Measurements from ENCODE around the gene DENR.
A peak's percentile ranks its signal among the peaks of the same experiment; 100 is the strongest.

The DENR gene

DNA sequence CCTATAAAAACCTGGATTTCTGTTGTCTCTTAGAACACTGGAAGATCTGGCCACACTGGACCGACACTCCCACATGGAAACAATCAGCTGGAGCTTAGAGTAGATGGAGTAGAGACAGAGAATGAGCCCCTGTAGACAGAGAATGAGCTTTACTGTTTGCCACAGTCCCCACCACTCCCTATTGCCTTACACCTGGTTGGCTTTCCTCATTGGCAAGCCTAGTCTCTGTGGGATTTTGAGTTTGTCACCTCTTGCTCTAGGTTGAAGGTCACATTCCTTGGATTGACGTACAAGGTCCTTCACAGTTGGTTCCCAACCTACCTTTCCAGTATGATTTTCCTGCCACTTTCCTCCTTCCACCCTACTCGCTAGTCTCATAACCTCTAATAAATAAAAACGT, 20.0 kb upstream of the DENR start:
- TF ChIP-seq, protein P1, sequence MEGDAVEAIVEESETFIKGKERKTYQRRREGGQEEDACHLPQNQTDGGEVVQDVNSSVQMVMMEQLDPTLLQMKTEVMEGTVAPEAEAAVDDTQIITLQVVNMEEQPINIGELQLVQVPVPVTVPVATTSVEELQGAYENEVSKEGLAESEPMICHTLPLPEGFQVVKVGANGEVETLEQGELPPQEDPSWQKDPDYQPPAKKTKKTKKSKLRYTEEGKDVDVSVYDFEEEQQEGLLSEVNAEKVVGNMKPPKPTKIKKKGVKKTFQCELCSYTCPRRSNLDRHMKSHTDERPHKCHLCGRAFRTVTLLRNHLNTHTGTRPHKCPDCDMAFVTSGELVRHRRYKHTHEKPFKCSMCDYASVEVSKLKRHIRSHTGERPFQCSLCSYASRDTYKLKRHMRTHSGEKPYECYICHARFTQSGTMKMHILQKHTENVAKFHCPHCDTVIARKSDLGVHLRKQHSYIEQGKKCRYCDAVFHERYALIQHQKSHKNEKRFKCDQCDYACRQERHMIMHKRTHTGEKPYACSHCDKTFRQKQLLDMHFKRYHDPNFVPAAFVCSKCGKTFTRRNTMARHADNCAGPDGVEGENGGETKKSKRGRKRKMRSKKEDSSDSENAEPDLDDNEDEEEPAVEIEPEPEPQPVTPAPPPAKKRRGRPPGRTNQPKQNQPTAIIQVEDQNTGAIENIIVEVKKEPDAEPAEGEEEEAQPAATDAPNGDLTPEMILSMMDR (IDR thresholded peaks at IDR 0.05): no peak
- no peak for TF ChIP-seq ZFX (IDR thresholded peaks at IDR 0.05; ENCODE audit: borderline replicate concordance)
- no peak overlapping the region for H3K27ac ChIP-seq

DNA sequence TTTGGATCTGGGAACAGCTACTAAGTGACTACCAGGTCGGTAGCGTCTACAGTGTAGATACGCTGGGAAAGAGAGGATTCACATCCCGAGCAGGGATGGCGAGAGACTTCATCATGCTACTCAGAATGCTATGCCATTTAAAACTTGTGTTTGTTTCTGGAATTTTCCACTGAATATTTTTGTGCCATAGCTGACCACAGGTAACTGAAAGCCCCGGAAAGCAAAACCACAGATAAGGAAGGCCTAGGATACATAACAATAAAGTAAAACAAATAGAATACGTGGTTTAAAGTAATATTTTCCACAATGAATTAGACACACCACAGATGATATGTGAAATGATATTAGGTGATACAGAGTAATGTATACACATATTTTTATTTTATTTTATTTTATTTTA, 14.1 kb upstream of the DENR start:
- H3K27ac ChIP-seq: no peak overlapping the region
- TF ChIP-seq, protein P1 (IDR thresholded peaks at IDR 0.05): no peak
- no peak for TF ChIP-seq ZFX (IDR thresholded peaks at IDR 0.05; ENCODE audit: borderline replicate concordance)

DNA sequence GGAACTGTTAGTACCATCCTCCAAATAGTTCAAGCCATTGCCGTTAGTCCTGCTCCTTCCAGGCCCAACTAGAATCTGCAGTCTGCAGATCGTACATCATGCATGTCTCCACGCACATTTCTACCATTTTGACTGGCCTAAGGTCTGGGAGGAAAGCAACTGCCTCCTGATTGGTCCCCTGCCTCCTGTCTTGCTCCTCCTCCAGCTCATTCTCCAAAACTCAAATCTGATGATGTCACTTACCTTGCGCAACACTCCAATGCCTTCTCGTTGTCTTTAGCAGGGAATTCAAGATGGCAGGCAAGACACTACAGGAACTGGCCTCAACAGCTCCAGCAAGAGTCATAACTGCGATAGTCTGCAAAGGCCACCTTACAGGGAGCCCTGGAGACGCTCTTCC, 12.3 kb upstream of the DENR start:
- no peak overlapping the region for H3K27ac ChIP-seq
- TF ChIP-seq, protein P1 (IDR thresholded peaks at IDR 0.05): no peak
- no peak for TF ChIP-seq ZFX (IDR thresholded peaks at IDR 0.05; ENCODE audit: borderline replicate concordance)

DNA sequence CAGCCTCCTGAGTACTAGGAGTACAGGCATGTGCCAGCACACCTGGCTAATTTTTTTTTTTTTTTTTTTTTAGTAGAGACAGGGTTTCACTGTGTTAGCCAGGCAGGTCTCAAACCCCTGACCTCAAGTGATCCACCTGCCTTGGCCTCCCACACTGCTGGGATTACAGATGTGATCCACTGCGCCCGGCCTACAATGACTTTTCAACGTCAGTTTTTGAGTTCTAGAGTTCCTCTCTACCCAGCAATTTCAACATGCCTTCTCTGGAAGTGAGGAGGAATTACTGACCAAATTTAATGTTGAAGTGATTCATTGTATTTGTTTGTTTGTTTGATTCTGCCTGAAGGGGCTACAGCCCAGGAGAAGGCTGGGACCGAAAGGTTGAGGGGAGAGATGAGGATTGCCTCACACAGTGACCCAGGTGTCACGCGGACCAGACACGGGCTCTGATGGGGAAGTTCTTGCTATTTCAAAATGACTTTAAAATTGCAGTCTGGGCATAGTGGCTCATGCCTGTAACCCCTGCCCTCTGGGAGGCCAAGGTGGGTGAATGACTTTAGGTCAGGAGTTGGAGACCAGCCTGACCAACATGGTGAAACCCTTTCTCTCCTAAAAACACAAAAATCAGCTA, 8.6 kb upstream of the DENR start:
- H3K27ac ChIP-seq: no peak overlapping the region
- TF ChIP-seq ZFX (IDR thresholded peaks at IDR 0.05; ENCODE audit: borderline replicate concordance): no peak
- TF ChIP-seq, protein P1 (IDR thresholded peaks at IDR 0.05): no peak

DNA sequence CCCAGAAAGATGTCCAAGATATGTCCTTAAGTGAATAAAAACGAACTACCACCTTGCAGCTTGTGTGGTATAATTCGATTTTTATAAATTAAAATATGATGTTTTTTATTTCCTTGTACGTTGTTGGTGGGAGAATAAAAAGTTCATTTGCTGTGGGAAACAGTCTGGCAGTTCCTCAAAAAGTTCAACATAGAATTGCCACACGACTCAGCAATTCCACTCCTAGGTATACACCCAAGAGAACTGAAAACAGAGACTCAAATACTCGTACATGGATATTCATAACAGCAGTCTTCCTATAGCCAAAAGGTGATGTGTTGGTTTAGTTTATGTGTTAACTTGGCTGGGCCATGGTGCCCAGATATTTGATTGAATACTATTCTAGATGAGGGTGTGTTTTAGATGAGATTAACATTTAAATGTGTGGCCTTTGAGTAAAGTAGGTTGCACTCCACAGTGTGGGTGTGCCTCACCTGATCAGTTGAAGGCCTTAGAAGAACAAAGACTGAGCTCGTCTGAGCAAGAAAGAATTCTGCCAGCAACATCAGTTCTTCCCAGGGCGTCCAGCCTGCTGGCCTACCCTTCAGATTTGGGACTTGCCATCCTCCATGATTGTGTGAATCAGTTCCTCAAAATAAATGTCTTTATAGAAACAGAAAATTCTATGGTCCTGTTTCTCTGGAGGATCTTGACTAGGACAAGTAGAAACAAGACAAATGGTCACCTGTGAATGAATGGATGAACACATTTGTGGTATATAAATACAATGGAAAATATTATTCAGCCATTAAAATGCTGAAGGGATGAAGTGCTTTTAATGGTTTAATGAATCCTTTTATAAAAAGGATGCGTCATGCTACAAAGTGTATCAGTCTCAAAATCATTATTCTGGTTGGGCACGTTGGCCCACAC, 5.1 kb upstream of the DENR start:
- H3K27ac ChIP-seq: no peak overlapping the region
- no peak for TF ChIP-seq ZFX (IDR thresholded peaks at IDR 0.05; ENCODE audit: borderline replicate concordance)
- TF ChIP-seq, protein P1 (IDR thresholded peaks at IDR 0.05): no peak

DNA sequence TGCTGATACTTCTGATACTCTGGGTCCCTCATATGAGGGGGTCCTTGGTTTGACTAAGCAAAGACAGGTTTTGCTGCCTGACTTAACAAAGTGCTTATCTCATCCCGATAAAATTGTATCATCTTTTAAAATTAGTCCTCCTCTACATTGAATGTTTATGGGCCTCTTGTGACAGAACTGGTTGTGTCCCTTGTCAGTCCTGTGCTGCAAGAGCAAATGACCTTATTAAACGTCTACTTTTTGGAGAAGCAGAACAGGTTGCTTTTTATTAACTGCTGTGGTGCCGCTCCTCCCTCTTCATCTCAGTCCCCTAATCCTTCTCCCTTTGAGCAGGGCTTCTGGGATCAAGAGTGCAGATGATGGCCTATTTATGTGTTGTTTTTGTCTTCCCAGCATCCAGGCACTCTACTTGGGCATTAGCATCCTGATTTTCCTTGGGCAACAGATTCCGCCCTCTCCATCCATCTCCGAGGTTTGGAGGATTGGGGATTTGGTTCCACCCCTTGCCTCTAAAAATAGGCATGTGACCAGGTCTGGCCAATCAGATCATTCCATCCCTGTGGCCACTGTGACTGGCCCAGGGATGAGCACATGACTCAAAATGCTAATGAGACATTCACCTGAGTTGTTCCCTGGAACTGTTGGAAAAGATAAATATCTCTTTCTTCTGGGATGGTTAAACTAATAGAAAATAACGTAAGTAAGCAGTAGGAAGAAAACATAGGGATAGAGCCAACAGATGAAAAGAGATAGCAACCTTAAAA, 2.9 kb upstream of the DENR start:
- peak overlapping the region; percentile 98 for H3K27ac ChIP-seq
- TF ChIP-seq, protein P1 (IDR thresholded peaks at IDR 0.05): no peak
- TF ChIP-seq ZFX (IDR thresholded peaks at IDR 0.05; ENCODE audit: borderline replicate concordance): no peak

DNA sequence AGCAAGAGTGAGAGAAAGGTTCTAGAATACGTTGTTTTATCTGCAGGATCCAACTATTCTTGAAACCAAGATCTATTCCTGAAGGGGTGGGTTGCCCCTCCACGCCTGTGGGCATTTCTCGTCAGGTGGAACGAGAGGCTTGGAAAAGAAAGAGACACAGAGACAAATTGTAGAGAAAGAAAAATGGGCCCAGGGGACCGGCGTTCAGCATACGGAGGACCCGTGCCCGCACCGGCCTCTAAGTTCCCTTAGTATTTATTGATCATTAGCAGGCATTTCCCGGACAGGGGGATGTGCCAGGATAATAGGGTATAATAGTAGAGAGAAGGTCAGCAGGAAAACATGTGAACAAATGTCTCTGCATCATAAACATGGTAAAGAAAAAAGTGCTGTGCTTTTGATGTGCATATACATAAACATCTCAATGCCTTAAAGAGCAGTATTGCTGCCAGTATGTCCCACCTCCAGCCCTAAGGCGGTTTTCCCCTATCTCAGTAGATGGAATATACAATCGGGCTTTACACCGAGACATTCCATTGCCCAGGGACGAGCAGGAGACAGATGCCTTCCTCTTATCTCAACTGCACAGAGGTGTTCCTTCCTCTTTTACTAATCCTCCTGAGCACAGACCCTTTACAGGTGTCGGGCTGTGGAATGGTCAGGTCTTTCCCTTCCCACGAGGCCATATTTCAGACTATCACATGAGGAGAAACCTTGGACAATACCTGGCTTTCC, 1.7 kb upstream of the DENR start:
- peak overlapping the region; percentile 98 for H3K27ac ChIP-seq
